Panc1 (cell line): ENCODE measurements around the gene CDK2. TPM values are rescaled to one million over a fixed set of nuclear protein-coding genes. Genes with fewer than 3 reads are reported as not detected.

Experiments used
- ATAC-seq: fragments of 200-7000 bp; cut with Tn5 transposase; 2 replicates; pipeline ENCODE4 v1.9.1; 2020; ENCODE audit warnings: mild to moderate bottlenecking, moderate library complexity
- BruUV-seq: library from RNA; stranded (reverse); fragments of 400-500 nt; replicated peaks from 2 replicates; lab custom pipeline; 2021; lab: Mats Ljungman, UMichigan
- CTCF ChIA-PET: fragments of 300-600 bp; sonication (Branson Sonifier 250); formaldehyde crosslinking; loops from one replicate; lab custom pipeline; 2022; ENCODE audit warnings: antibody characterized with exemption; lab: Charles Lee
- POLR2A ChIA-PET: fragments of 300-600 bp; sonication (Branson Sonifier 250); formaldehyde crosslinking; loops from one replicate; lab custom pipeline; 2022; ENCODE audit warnings: antibody characterized with exemption; lab: Charles Lee
- DNase-seq: peaks from one replicate; pipeline ENCODE4 v3.0.0-alpha.2; 2010; ENCODE audit warnings: low read depth, low spot score
- H3K27ac ChIP-seq: 2 replicates; pipeline ENCODE4 v1.5.1; 2011; ENCODE audit warnings: mild to moderate bottlenecking, low read length, inconsistent platforms
- H3K27me3 ChIP-seq: fragments of 200-500 bp; sonication (Bioruptor generic); 2 replicates; pipeline ENCODE4 v1.6.0; 2014; ENCODE audit warnings: low read length, inconsistent platforms; ENCODE audit not compliant: control insufficient read depth, insufficient read depth
- H3K36me3 ChIP-seq: fragments of 200-500 bp; sonication (Bioruptor generic); 2 replicates; pipeline ENCODE4 v1.5.1; 2014; ENCODE audit warnings: inconsistent platforms, mild to moderate bottlenecking, low read length, moderate library complexity; ENCODE audit not compliant: control insufficient read depth, insufficient read depth
- H3K4me1 ChIP-seq: 2 replicates; pipeline ENCODE4 v1.5.1; 2011; ENCODE audit warnings: inconsistent platforms, mild to moderate bottlenecking, low read length, moderate library complexity; ENCODE audit not compliant: control insufficient read depth, insufficient read depth
- H3K4me3 ChIP-seq, 2 experiments: 2 replicates each; pipeline ENCODE4 v1.5.1; 2011 to 2012; ENCODE audit warnings: low read depth in 2 of 2, low read length in 2 of 2, mild to moderate bottlenecking in 2 of 2, inconsistent platforms in 1 of 2, moderate library complexity in 1 of 2
- H3K9me3 ChIP-seq: fragments of 200-500 bp; sonication (Bioruptor generic); 2 replicates; pipeline ENCODE4 v1.5.1; 2014; ENCODE audit warnings: low read depth, mild to moderate bottlenecking, inconsistent platforms, low read length, moderate library complexity; ENCODE audit not compliant: control insufficient read depth, insufficient read depth
- CTCF ChIP-seq: fragments of 450-650 bp; IDR thresholded peaks from 2 replicates; pipeline ENCODE4 v1.5.1; 2017; ENCODE audit warnings: mild to moderate bottlenecking
- POLR2AphosphoS5 ChIP-seq: IDR thresholded peaks from 2 replicates; pipeline ENCODE4 v1.6.1; 2012; ENCODE audit warnings: mild to moderate bottlenecking, low read depth, low read length, moderate library complexity
- REST ChIP-seq, 2 experiments: IDR thresholded peaks; 2 replicates each; pipeline ENCODE4 v1.6.1; 2011 to 2012; ENCODE audit warnings: low read depth in 2 of 2, control low read depth in 1 of 2, low read length in 1 of 2, mild to moderate bottlenecking in 1 of 2, moderate library complexity in 1 of 2; ENCODE audit not compliant: insufficient read depth in 1 of 2
- SIN3A ChIP-seq: IDR thresholded peaks from 2 replicates; pipeline ENCODE4 v1.6.1; 2012; ENCODE audit warnings: low read depth, mild to moderate bottlenecking, low read length, moderate library complexity, borderline replicate concordance; ENCODE audit not compliant: insufficient read depth
- TCF7L2 ChIP-seq: IDR thresholded peaks from 2 replicates; pipeline ENCODE4 v1.6.1; 2011; ENCODE audit warnings: mild to moderate bottlenecking, low read depth, low read length, inconsistent platforms
- in situ Hi-C: cut with HindIII; loops from 2 replicates; pipeline ENCODE4 v1.10.0; 2016; ENCODE audit warnings: low sequenced_read_pairs, low pct_unique_long_range_greater_than_20kb
- intact Hi-C: fragments of 100-400 bp; cut with micrococcal nuclease; formaldehyde crosslinking; loops from one replicate; pipeline ENCODE4 v1.10.0; 2022; ENCODE audit not compliant: unreplicated experiment
- total RNA-seq: library from RNA; stranded (reverse); gene quantifications from one replicate; pipeline ENCODE4 v1.2.1, GENCODE V29; 2021; ENCODE audit not compliant: unreplicated experiment

CDK2 gene
- total RNA-seq, 1 experiment from 2014 or later, result 72.9 TPM

GRCh38 chr12:55963760-55964159, 2.9 kb upstream of the CDK2 start:
- in situ Hi-C loops, result no loop called here
- Histone ChIP-seq H3K4me1 (peaks cover 13% of the 10 kb centered on the region), H3K27me3 (no peaks in the 10 kb centered on the region), H3K36me3 (peaks cover 6% of the 10 kb centered on the region; the same call in 1 of the 2 replicates), H3K27ac (no peak overlapping the region), H3K4me3 (no peak overlapping the region), H3K9me3 (no peaks in the 10 kb centered on the region)
- ATAC-seq (no peak), DNase-seq (no peak)
- POLR2A ChIA-PET, result no interaction called here
- no TSS peak for BruUV-seq
- intact Hi-C loops, result no loop called here
- TF ChIP-seq POLR2AphosphoS5, result no peak
- TF ChIP-seq TCF7L2, result no peak
- CTCF ChIA-PET, result no interaction called here

- intact Hi-C loops (no loop called here), in situ Hi-C loops (no loop called here)
- peaks cover 7% of the 10 kb centered on the region; the same call in 1 of the 2 replicates for H3K36me3 ChIP-seq
- H3K27ac ChIP-seq, result no peak overlapping the region
- ChIA-PET CTCF (no interaction called here), POLR2A (no interaction called here)
- TF ChIP-seq SIN3A (no peak), POLR2AphosphoS5 (no peak), REST (IDR thresholded peaks at IDR 0.05; ENCODE audit: insufficient read depth in 1 of 2, low read depth in 2 of 2, low read length in 1 of 2) (no peak), TCF7L2 (no peak), CTCF (no peak)
- H3K9me3 ChIP-seq, result no peaks in the 10 kb centered on the region
- no peak overlapping the region for H3K4me3 ChIP-seq
- DNase-seq (no peak), ATAC-seq (no peak)
- peaks cover 13% of the 10 kb centered on the region for H3K4me1 ChIP-seq
- no TSS peak for BruUV-seq
- no peaks in the 10 kb centered on the region for H3K27me3 ChIP-seq
Observed at GRCh38 chr12:55965240-55965639, 1.4 kb upstream of the CDK2 start.

- Histone ChIP-seq H3K27ac (peak within 1 kb of the TSS; percentile 93), H3K9me3 (no peaks in the 10 kb centered on the region), H3K27me3 (no peaks in the 10 kb centered on the region), H3K4me3 (peak within 1 kb of the TSS; percentile 92 to 98), H3K4me1 (peaks cover 13% of the 10 kb centered on the region), H3K36me3 (peaks cover 9% of the 10 kb centered on the region)
- in situ Hi-C loops (no loop called here), intact Hi-C loops (no loop called here)
- TF ChIP-seq TCF7L2, result no peak
- no peak for TF ChIP-seq REST (IDR thresholded peaks at IDR 0.05; ENCODE audit: insufficient read depth in 1 of 2, low read depth in 2 of 2, low read length in 1 of 2)
- no peak for TF ChIP-seq POLR2AphosphoS5
- DNase-seq (no peak), ATAC-seq (peak; percentile 9)
- BruUV-seq, result no TSS peak
- ChIA-PET CTCF (interaction anchor here (0.5 kb wide), 1 partner anchor 63 kb away, joined by 11 read pairs; no protein-coding TSS in a partner anchor), POLR2A (no interaction called here)
Observed at GRCh38 chr12:55965941-55966407, 656 bp upstream of the CDK2 start, which contains the start of gene PMEL. TSS of gene PMEL (minus strand) at chr12:55966042. CDS start at chr12:55966011, 31 bp downstream.
